BE2C (cell line): ENCODE data around the gene KRT6C.

Experiments used
- DNase-seq: peaks from one replicate; pipeline ENCODE4 v3.0.0-alpha.2; 2020
- H3K27me3 ChIP-seq: fragments of 250-450 bp; sonication (Bioruptor Pico); 2 replicates; pipeline ENCODE4 v1.5.1; 2020; ENCODE audit warnings: mild to moderate bottlenecking
- H3K36me3 ChIP-seq: fragments of 250-450 bp; sonication (Bioruptor Pico); 2 replicates; pipeline ENCODE4 v1.5.1; 2020; ENCODE audit warnings: mild to moderate bottlenecking
- H3K4me1 ChIP-seq: fragments of 250-450 bp; sonication (Bioruptor Pico); 2 replicates; pipeline ENCODE4 v1.5.1; 2020
- H3K4me3 ChIP-seq: 2 replicates; pipeline ENCODE4 v1.5.1; 2011; ENCODE audit warnings: low read depth, low read length
- H3K9me3 ChIP-seq: fragments of 250-450 bp; sonication (Bioruptor Pico); 2 replicates; pipeline ENCODE4 v1.5.1; 2020
- TF ChIP-seq, protein P1 (sequence below): IDR thresholded peaks from 2 replicates; pipeline ENCODE4 v1.5.1; 2012; ENCODE audit warnings: mild to moderate bottlenecking, low read depth, low read length

KRT6C gene

DNA sequence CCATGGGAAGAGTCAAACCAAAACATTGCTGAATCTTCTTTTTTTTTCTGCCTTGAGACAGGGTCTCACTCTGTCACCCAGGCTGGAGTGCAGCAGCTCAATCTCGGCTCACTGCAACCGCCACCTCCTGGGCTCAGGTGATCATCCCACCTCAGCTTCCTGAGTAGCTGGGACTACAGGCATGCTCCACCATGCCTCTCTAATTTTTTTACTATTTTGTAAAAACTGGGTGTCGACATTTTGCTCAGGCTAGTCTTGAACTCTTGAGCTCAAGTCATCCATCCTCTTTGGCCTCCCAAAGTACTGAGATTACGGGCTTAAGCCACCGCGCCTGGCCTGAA, 38.0 kb downstream of the KRT6C start:
- Histone ChIP-seq H3K9me3 (no peaks in the 10 kb centered on the region), H3K4me1 (no peaks in the 10 kb centered on the region), H3K27me3 (peaks cover 30% of the 10 kb centered on the region), H3K36me3 (no peaks in the 10 kb centered on the region), H3K4me3 (no peak overlapping the region)
- TF ChIP-seq, protein P1, sequence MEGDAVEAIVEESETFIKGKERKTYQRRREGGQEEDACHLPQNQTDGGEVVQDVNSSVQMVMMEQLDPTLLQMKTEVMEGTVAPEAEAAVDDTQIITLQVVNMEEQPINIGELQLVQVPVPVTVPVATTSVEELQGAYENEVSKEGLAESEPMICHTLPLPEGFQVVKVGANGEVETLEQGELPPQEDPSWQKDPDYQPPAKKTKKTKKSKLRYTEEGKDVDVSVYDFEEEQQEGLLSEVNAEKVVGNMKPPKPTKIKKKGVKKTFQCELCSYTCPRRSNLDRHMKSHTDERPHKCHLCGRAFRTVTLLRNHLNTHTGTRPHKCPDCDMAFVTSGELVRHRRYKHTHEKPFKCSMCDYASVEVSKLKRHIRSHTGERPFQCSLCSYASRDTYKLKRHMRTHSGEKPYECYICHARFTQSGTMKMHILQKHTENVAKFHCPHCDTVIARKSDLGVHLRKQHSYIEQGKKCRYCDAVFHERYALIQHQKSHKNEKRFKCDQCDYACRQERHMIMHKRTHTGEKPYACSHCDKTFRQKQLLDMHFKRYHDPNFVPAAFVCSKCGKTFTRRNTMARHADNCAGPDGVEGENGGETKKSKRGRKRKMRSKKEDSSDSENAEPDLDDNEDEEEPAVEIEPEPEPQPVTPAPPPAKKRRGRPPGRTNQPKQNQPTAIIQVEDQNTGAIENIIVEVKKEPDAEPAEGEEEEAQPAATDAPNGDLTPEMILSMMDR: no peak
- DNase-seq: no peak

DNA sequence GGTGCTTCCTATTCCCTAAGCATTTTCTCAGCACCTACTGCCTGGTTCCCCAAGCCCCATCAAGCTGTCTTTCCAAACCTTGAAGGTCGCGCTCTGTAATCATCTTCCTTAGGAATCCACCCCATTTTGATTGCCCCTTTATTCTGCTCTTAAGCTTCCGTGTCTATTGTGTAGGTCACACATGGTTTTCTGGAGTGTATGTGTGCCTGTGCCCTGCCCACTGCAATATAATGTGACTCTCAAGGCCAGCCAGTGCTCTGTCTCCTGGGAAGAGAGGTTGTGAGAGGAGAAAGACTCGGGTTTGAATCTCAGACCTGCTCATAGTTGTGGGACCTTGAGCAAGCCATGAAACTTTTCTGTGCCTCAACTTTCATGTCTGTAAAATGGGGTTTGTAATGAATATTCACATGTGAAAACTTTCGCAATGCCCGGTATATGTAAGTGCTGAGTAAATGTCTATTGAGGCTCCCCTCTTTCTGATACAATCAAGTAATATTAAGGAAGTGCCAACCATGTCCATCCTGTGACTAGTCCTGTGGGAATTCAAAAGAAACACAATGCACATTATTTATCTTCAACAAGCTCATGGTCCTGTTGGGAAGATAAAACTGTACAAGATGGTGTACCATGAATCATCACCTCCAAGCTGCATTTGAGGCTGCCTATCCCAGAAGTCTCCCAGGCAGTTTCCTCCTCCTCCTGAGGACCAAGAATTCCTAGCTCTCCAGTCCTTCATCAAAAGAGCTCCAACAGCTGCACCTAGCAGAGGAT, 38.7 kb downstream of the KRT6C start:
- peaks cover 35% of the 10 kb centered on the region for H3K27me3 ChIP-seq
- H3K36me3 ChIP-seq: no peaks in the 10 kb centered on the region
- no peak for DNase-seq
- no peak overlapping the region for H3K4me3 ChIP-seq
- no peaks in the 10 kb centered on the region for H3K9me3 ChIP-seq
- H3K4me1 ChIP-seq: no peaks in the 10 kb centered on the region
- TF ChIP-seq, protein P1: no peak

DNA sequence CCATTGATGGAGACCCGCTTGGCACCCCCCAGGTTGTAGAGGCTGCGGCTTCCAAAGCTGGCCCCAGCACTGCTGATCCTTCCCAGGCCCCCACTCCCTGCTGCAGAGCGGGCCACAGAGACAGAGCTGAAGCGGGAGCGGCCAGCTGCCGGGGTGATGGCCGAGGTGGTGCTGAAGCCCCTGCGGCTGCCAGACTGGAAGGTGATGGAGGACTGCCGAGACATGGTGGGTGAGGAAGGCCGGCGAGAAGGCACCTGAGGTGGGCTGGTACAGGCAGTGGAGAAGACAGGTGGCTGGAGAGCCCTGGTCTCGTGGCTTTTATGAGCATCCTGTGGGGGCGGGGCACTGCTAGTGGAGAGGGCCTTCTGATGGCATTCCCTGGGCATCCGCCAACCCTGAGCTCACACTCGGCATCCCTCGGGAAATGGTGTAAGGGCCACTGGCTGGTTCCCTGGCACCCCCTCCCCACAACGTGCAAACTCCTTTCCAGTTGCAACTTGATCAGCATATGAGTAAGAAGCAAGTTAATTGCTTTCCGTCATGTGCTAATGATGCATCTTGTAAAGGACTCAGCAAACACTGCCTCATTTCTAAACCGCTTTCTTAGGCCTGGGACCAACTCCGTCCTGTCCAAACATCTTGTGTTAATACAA, 39.4 kb downstream of the KRT6C start, which contains the start of gene KRT75:
Gene KRT75, minus strand, starts transcription at position 291 of the 653 bp plus-strand sequence. Its CDS starts 67 bp downstream, at position 224.
- TF ChIP-seq, protein P1: no peak
- Histone ChIP-seq H3K4me3 (no peak within 1 kb of the TSS), H3K9me3 (no peaks in the 10 kb centered on the region), H3K27me3 (peaks cover 40% of the 10 kb centered on the region), H3K4me1 (no peaks in the 10 kb centered on the region), H3K36me3 (no peaks in the 10 kb centered on the region)
- DNase-seq: no peak

DNA sequence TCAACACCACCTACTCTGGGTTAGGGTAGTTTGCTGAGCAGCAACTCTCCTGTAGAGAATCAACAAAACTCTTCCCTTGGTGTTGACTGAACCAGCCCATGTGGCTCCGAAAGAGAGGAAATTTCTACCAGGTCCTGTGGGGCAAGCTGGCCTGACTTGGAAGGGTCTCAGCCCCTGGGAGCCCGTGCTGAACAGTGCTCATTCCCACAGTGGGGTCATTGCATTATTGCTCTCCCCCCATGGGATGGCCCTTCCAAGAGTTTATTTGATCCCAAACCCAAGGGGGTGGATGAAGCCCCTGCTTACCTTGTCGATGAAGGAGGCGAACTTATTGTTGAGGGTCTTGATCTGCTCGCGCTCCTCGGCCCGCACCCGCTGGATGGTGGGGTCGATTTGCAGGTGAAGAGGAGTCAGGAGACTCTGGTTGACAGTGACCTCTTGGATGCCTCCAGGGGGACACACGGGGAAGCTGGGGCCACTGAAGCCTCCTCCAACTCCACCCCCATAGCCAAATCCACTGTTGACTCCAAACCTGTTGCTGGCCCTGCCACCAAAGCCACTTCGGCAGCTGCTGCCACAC, 40.0 kb downstream of the KRT6C start:
- no peak for DNase-seq
- H3K9me3 ChIP-seq: no peaks in the 10 kb centered on the region
- H3K4me1 ChIP-seq: no peaks in the 10 kb centered on the region
- H3K36me3 ChIP-seq: no peaks in the 10 kb centered on the region
- TF ChIP-seq, protein P1: no peak
- H3K4me3 ChIP-seq: no peak overlapping the region
- H3K27me3 ChIP-seq: peaks cover 40% of the 10 kb centered on the region

DNA sequence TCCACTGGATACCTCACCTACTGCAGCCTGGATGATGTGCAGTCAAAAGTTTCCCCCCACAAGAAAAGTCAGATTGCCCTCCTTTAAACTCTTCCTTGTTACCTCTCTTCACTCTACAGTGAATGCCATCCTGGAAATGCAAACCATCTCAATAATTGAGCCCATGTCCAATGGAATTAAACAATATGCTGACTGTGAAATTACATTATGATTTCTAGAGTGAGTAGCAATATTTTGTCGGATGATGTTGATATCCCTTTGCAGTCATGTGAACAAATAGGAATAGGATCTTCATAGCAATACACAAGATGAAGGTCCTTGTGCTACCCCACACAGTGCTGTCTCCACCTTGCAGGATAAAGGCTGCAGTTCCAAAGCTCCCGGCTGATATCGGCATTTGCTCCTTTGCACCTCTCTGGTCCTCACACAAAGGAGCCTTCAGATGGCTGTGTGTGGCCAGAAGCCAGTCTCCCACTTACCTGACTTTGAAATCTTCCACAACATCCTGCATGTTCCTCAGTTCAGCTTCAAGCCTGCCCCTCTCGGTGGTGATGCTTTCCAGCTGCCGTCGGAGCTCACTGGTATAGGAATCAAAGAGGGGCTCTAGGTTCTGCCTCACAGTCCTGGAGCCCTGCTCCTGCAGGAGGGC, 40.9 kb downstream of the KRT6C start:
- peaks cover 40% of the 10 kb centered on the region for H3K27me3 ChIP-seq
- no peaks in the 10 kb centered on the region for H3K9me3 ChIP-seq
- H3K36me3 ChIP-seq: no peaks in the 10 kb centered on the region
- TF ChIP-seq, protein P1: no peak
- H3K4me3 ChIP-seq: no peak overlapping the region
- H3K4me1 ChIP-seq: no peaks in the 10 kb centered on the region
- DNase-seq: no peak
